Measurements from ENCODE around the gene MEOX1. TPM values are rescaled to one million over a fixed set of nuclear protein-coding genes. Genes with fewer than 3 reads are reported as not detected.

The MEOX1 gene
- total and polyA plus RNA-seq, 2 donors (not counting 1 experiment from before 2014, with no cell fraction given) = not detected

DNA sequence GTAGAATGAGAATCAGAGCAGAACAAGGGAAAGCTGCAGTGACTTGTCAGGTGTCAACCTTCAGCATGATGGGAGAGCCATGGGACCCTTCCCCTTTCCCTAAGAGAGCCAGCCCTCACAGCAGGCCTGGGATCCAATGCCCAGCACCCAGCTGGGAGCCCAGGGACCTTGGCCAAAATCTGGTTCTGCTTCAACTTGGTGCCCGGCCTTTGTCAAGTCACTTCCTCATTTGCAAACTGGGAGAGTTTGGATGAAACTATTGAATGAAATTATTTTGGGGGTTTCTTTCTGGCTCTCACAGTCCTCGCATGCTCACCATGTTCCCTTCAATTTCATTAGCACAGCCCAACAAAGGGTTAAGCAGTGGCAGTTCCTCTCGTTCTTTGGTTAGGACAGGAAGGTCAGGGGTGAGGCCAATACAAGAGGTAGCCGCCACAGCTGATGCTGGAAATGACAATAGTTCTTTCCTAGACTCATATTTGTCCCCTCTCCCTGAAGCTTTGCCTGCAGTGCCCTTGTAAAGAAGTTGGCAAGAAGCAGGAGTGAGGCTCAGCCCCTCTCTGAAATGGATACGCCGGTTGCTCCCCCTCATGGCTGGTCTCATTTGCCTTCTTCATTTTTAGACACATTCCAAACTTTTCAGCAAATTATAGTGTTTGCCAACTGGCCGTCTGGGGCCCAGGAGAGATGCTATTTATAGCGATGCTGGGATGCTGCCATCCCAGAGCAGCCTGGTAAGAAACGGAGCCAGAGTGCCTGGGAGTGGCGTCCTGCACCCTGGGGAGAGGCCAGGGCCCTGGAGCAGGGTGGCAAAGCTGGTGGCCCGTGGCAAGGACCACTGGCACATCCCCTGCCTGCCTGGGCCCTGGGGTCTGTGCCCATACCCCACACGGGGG is 34.5 kb upstream of the MEOX1 start:
- intact Hi-C loops (cut with micrococcal nuclease) = no loop called here
- POLR2A ChIA-PET = interaction anchor here (1.1 kb wide), 1 partner anchor 64 kb away, joined by 3 read pairs; no protein-coding TSS in a partner anchor
- DNase-seq = no peak

More for the DNA sequence above, 34.5 kb upstream of the MEOX1 start:
- peaks cover 0 to 18% (median 1%) of the 10 kb centered on the region in 4 experiments for H3K27me3 ChIP-seq (replicated peaks in 1 of 4; ENCODE audit: control extremely low read depth in 1 of 4, control insufficient read depth in 3 of 4, insufficient read depth in 4 of 4, low read length in 3 of 4)
- peaks cover 0 to 4% (median 0%) of the 10 kb centered on the region in 3 donors for H3K9me3 ChIP-seq (ENCODE audit: control extremely low read depth in 1 of 3, control insufficient read depth in 2 of 3, insufficient read depth in 1 of 3, low read length in 2 of 3)
- CTCF ChIA-PET = interaction anchor here (1.1 to 19.1 kb wide), 6 partner anchors 10 to 150 kb away, joined by 3 to 524 read pairs (median 14); partner anchors contain the start of genes CD300LG and SOST
- Mint-ChIP-seq H3K9me3 (ENCODE audit: insufficient read depth) (no peaks in the 10 kb centered on the region), H3K4me3 (no peak overlapping the region), H3K4me1 (peaks cover 2% of the 10 kb centered on the region), H3K27ac (no peak overlapping the region), H3K27me3 (peaks cover 30% of the 10 kb centered on the region)
- 77% methylated on average over 9 of the region's 12 CpGs for WGBS (ENCODE audit: insufficient coverage)
- no peaks in the 10 kb centered on the region for H3K36me3 ChIP-seq (replicated peaks in 1 of 2; ENCODE audit: control extremely low read depth in 1 of 2, control insufficient read depth in 1 of 2, extremely low read depth in 1 of 2, insufficient read depth in 2 of 2, low read length in 1 of 2)
- no peak for ATAC-seq (ENCODE audit: low read depth)
- no peak overlapping the region for H3K27ac ChIP-seq (ENCODE audit: low read length in 2 of 2)
- no peak overlapping the region for H3K4me3 ChIP-seq (ENCODE audit: control extremely low read depth in 1 of 5, extremely low read depth in 1 of 5, insufficient read depth in 1 of 5, low read depth in 2 of 5, low read length in 4 of 5)
- H3K79me2 ChIP-seq (ENCODE audit: control insufficient read depth, insufficient read depth, low read length) = no peaks in the 10 kb centered on the region
- H2AFZ ChIP-seq (ENCODE audit: insufficient read depth, low read depth, low read length, poor library complexity, severe bottlenecking) = no peak overlapping the region
- H3K9ac ChIP-seq (ENCODE audit: low read length) = no peak overlapping the region
- peaks cover under 1 to 1% of the 10 kb centered on the region in 2 donors for H3K4me1 ChIP-seq (ENCODE audit: control insufficient read depth in 2 of 2, insufficient read depth in 2 of 2, low read length in 2 of 2)
- TF ChIP-seq EZH2 (IDR thresholded peaks at IDR 0.05; ENCODE audit: borderline replicate concordance, insufficient read depth, low read depth, low read length, poor library complexity, severe bottlenecking) = no peak
- TF ChIP-seq, protein P1, sequence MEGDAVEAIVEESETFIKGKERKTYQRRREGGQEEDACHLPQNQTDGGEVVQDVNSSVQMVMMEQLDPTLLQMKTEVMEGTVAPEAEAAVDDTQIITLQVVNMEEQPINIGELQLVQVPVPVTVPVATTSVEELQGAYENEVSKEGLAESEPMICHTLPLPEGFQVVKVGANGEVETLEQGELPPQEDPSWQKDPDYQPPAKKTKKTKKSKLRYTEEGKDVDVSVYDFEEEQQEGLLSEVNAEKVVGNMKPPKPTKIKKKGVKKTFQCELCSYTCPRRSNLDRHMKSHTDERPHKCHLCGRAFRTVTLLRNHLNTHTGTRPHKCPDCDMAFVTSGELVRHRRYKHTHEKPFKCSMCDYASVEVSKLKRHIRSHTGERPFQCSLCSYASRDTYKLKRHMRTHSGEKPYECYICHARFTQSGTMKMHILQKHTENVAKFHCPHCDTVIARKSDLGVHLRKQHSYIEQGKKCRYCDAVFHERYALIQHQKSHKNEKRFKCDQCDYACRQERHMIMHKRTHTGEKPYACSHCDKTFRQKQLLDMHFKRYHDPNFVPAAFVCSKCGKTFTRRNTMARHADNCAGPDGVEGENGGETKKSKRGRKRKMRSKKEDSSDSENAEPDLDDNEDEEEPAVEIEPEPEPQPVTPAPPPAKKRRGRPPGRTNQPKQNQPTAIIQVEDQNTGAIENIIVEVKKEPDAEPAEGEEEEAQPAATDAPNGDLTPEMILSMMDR (IDR thresholded peaks at IDR 0.05) = no peak
- H4K20me1 ChIP-seq (ENCODE audit: control insufficient read depth, insufficient read depth, low read length, poor library complexity, severe bottlenecking) = no peaks in the 10 kb centered on the region
- no peak overlapping the region for H3K4me2 ChIP-seq (replicated peaks; ENCODE audit: low read depth, low read length, poor library complexity, severe bottlenecking)
